Lung (tissue), 12 donors: ENCODE results near the gene SLC4A2. TPM values are rescaled to one million over a fixed set of nuclear protein-coding genes. Genes with fewer than 3 reads are reported as not detected.

Experiments
- ATAC-seq: fragments of 200-7000 bp; cut with Tn5 transposase; one replicate; pipeline ENCODE4 v1.9.1; 2020; ENCODE audit warnings: moderate number of reproducible peaks; ENCODE audit not compliant: insufficient read depth, low FRiP score
- DNase-seq, 3 donors: peaks; one replicate each; pipeline ENCODE4 v3.0.0-alpha.2; 2013 to 2017
- H3K27ac ChIP-seq, 2 donors: one replicate each; pipeline ENCODE4 v1.5.1; 2013; ENCODE audit warnings: mild to moderate bottlenecking in 2 of 2, moderate library complexity in 2 of 2, control low read depth in 1 of 2, inconsistent platforms in 1 of 2, low read depth in 1 of 2, low read length in 1 of 2
- H3K27me3 ChIP-seq, 3 donors: one replicate each; pipeline ENCODE4 v1.5.1; 2013; ENCODE audit warnings: low read length in 2 of 3; ENCODE audit not compliant: control insufficient read depth in 3 of 3, insufficient read depth in 3 of 3
- H3K36me3 ChIP-seq, 4 donors: one replicate each; pipeline ENCODE4 v1.5.1; 2013; ENCODE audit warnings: low read length in 4 of 4, mild to moderate bottlenecking in 1 of 4, moderate library complexity in 1 of 4; ENCODE audit not compliant: control insufficient read depth in 4 of 4, insufficient read depth in 4 of 4
- H3K4me1 ChIP-seq, 5 donors: one replicate each; pipeline ENCODE4 v1.5.1; 2013; ENCODE audit warnings: low read length in 5 of 5, mild to moderate bottlenecking in 2 of 5, moderate library complexity in 1 of 5; ENCODE audit not compliant: control insufficient read depth in 5 of 5, insufficient read depth in 5 of 5
- H3K4me3 ChIP-seq: one replicate; pipeline ENCODE4 v1.5.1; 2013; ENCODE audit warnings: mild to moderate bottlenecking, control low read depth, moderate library complexity
- H3K9ac ChIP-seq, 2 donors: one replicate each; pipeline ENCODE4 v1.5.1; 2013; ENCODE audit warnings: low read length in 2 of 2, control low read depth in 1 of 2; ENCODE audit not compliant: insufficient read depth in 1 of 2
- H3K9me3 ChIP-seq, 4 donors: one replicate each; pipeline ENCODE4 v1.5.1; 2013; ENCODE audit warnings: low read length in 3 of 4, mild to moderate bottlenecking in 1 of 4, moderate library complexity in 1 of 4; ENCODE audit not compliant: control insufficient read depth in 4 of 4, insufficient read depth in 3 of 4
- WGBS, 2 donors: extraction: QIAGEN DNeasy Blood & Tissue Kit; methylation state at CpG; one replicate each; pipeline ENCODE4 v1.1.7; 2013; 5-methylcytosine and 5-hydroxymethylcytosine counted together
- polyA plus RNA-seq, 2 donors: library from polyadenylated mRNA; stranded (reverse); fragments of 200-250 nt; gene quantifications; one replicate each; pipeline ENCODE4 v1.2.1, GENCODE V29; 2013
- total RNA-seq, 2 donors: library from RNA; depleted of rRNA in 1 of 2; stranded (reverse); fragments of >200 nt in 1 of 2; gene quantifications; one replicate each; pipeline ENCODE4 v1.2.1, GENCODE V29; 2014 to 2021
- TF ChIP-seq, protein P1 (sequence below): IDR thresholded peaks from 2 replicates; pipeline ENCODE4 v1.5.1; 2012; ENCODE audit warnings: mild to moderate bottlenecking; ENCODE audit errors: control extremely low read depth, extremely low read depth
- donor health status: control.
- donor health status: control.
- donor health status: Bipolar disorder and iron deficiency.
- donor health status: healthy.
- donor health status: DM: yes; HTN: yes; CAD: no.

SLC4A2 gene
- total and polyA plus RNA-seq, 4 donors, result 66.3 to 173 (median 120) TPM

DNA sequence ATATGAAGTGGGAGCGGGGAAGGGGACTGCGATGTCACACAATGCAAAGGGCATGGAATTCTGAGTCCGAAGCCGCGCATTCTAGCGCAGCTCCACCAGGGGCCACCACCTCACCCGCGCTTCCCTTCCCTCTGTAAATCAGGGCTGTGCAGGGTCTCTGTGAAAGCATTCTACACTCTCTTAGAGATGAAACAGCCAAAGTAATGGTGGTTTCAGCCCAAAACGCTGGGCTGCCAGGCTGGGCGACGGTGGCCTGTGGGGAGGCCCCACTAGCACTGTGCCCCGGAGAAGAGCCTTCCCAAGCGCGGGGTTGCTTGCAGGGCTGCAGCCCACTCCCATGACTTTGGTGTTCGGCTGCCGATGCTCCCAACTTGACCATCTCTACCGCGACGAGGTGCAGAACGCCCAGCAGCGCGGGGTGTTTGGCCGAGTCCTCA, 46.5 kb upstream of the SLC4A2 start:
- H3K36me3 ChIP-seq, result peaks cover 0 to 4% (median 0%) of the 10 kb centered on the region in 4 donors
- TF ChIP-seq, protein P1, sequence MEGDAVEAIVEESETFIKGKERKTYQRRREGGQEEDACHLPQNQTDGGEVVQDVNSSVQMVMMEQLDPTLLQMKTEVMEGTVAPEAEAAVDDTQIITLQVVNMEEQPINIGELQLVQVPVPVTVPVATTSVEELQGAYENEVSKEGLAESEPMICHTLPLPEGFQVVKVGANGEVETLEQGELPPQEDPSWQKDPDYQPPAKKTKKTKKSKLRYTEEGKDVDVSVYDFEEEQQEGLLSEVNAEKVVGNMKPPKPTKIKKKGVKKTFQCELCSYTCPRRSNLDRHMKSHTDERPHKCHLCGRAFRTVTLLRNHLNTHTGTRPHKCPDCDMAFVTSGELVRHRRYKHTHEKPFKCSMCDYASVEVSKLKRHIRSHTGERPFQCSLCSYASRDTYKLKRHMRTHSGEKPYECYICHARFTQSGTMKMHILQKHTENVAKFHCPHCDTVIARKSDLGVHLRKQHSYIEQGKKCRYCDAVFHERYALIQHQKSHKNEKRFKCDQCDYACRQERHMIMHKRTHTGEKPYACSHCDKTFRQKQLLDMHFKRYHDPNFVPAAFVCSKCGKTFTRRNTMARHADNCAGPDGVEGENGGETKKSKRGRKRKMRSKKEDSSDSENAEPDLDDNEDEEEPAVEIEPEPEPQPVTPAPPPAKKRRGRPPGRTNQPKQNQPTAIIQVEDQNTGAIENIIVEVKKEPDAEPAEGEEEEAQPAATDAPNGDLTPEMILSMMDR, result no peak
- no peaks in the 10 kb centered on the region for H3K9me3 ChIP-seq
- DNase-seq, result peak; percentile 68 to 80 (median 80)
- no peak overlapping the region for H3K27ac ChIP-seq
- ATAC-seq, result no peak
- 31 to 41% methylated on average over 23 of the region's 23 CpGs for WGBS, 2 donors
- peaks cover 0 to 15% (median 5%) of the 10 kb centered on the region in 3 donors for H3K27me3 ChIP-seq
- no peak overlapping the region for H3K9ac ChIP-seq
- H3K4me1 ChIP-seq, result peaks cover 0 to 38% (median 20%) of the 10 kb centered on the region in 5 donors
- no peak overlapping the region for H3K4me3 ChIP-seq

DNA sequence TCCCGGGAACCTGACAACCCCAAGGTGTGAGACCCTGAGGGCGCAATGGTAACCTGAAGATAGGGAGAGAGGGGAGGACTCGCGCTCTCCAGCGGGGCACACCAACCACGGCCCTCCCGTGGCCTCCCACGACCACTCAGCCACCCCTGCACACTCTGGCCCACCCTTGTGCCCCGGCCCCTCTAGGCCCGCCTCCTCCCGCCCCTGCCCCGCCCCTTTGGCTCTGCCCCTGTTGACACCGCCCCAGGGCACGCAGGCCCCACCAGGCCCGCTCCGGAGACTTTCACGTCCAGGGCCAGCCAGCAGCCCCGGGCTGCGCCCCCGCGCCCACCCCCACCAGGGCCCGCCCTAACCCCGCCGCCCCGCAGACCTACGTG, 46.0 kb upstream of the SLC4A2 start:
- H3K4me3 ChIP-seq, result no peak overlapping the region
- H3K4me1 ChIP-seq, result peaks cover 0 to 38% (median 24%) of the 10 kb centered on the region in 5 donors
- H3K9me3 ChIP-seq, result no peaks in the 10 kb centered on the region
- ATAC-seq (no peak), DNase-seq (no peak)
- H3K27me3 ChIP-seq, result peaks cover 0 to 16% (median 5%) of the 10 kb centered on the region in 3 donors
- TF ChIP-seq, protein P1, result no peak
- H3K36me3 ChIP-seq, result peaks cover 0 to 4% (median 0%) of the 10 kb centered on the region in 4 donors
- no peak overlapping the region for H3K9ac ChIP-seq
- WGBS, 2 donors, result 29 to 41% methylated on average over 19 to 26 of the region's 26 CpGs
- H3K27ac ChIP-seq, result no peak overlapping the region

DNA sequence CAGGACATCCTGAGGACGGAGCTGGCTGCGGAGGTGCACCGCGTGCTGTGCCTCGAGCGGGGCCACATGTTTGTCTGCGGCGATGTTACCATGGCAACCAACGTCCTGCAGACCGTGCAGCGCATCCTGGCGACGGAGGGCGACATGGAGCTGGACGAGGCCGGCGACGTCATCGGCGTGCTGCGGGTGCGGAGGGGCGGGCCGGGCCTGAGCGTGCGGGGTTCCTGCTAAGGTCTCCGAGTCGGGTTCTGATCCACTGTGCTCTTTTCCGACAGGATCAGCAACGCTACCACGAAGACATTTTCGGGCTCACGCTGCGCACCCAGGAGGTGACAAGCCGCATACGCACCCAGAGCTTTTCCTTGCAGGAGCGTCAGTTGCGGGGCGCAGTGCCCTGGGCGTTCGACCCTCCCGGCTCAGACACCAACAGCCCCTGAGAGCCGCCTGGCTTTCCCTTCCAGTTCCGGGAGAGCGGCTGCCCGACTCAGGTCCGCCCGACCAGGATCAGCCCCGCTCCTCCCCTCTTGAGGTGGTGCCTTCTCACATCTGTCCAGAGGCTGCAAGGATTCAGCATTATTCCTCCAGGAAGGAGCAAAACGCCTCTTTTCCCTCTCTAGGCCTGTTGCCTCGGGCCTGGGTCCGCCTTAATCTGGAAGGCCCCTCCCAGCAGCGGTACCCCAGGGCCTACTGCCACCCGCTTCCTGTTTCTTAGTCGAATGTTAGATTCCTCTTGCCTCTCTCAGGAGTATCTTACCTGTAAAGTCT, 45.5 kb upstream of the SLC4A2 start:
- H3K4me1 ChIP-seq, result peaks cover 0 to 38% (median 24%) of the 10 kb centered on the region in 5 donors
- H3K27me3 ChIP-seq, result peaks cover 0 to 16% (median 5%) of the 10 kb centered on the region in 3 donors
- no peak for ATAC-seq
- no peak overlapping the region for H3K9ac ChIP-seq
- peak; percentile 77 to 91 (median 85) for DNase-seq
- 25 to 46% methylated on average over 55 of the region's 55 CpGs for WGBS, 2 donors
- peaks cover 0 to 4% (median 0%) of the 10 kb centered on the region in 4 donors for H3K36me3 ChIP-seq
- H3K27ac ChIP-seq, result no peak overlapping the region
- TF ChIP-seq, protein P1, result peak; percentile 1
- H3K9me3 ChIP-seq, result no peaks in the 10 kb centered on the region
- H3K4me3 ChIP-seq, result no peak overlapping the region
